Sigmoid colon (tissue), 7 donors: ENCODE data around the gene ENDOG. TPM values are rescaled to one million over a fixed set of nuclear protein-coding genes. Genes with fewer than 3 reads are reported as not detected.
"Not testable (repeated sequence)": the region's sequence is repeated elsewhere in the genome, so short reads cannot be mapped to it uniquely, and the experiment has no call there.

Experiments used
- DNase-seq: peaks from one replicate; pipeline ENCODE4 v3.0.0-alpha.2; 2019
- H3K27ac ChIP-seq, 4 donors: fragments of 200-600 bp; sonication (generic); one replicate each; pipeline ENCODE4 v1.5.1; 2016 to 2019; ENCODE audit warnings: mild to moderate bottlenecking in 1 of 4
- H3K27me3 ChIP-seq, 3 donors: fragments of 200-600 bp; sonication (generic); one replicate each; pipeline ENCODE4 v1.5.1; 2019; ENCODE audit warnings: mild to moderate bottlenecking in 1 of 3
- H3K36me3 ChIP-seq, 4 donors: fragments of 200-600 bp; sonication (generic); one replicate each; pipeline ENCODE4 v1.5.1; 2016 to 2019
- H3K4me1 ChIP-seq, 4 donors: fragments of 200-600 bp; sonication (generic); one replicate each; pipeline ENCODE4 v1.5.1; 2017 to 2019
- H3K4me3 ChIP-seq, 4 donors: fragments of 200-600 bp; sonication (generic); one replicate each; pipeline ENCODE4 v1.5.1; 2017 to 2019; ENCODE audit warnings: mild to moderate bottlenecking in 2 of 4, moderate library complexity in 1 of 4
- H3K9me3 ChIP-seq, 4 donors: fragments of 200-600 bp in 3 of 4; sonication (generic) in 3 of 4; one replicate each; pipeline versions ENCODE4 v1.5.1 to v1.6.1; 2013 to 2019
- CTCF ChIP-seq, 4 experiments: fragments of 450-650 bp in 3 of 4; fragments of 200-600 bp in 1 of 4; IDR thresholded peaks; one replicate each; pipeline ENCODE4 v1.5.1; 2016 to 2019; ENCODE audit warnings: antibody characterized with exemption in 4 of 4, mild to moderate bottlenecking in 3 of 4, moderate library complexity in 2 of 4
- EP300 ChIP-seq, 4 donors: sonication (generic); formaldehyde crosslinking; IDR thresholded peaks; one replicate each; pipeline ENCODE4 v1.6.1; 2017; ENCODE audit warnings: antibody characterized with exemption in 4 of 4
- POLR2A ChIP-seq, 2 donors: fragments of 450-650 bp; IDR thresholded peaks; one replicate each; pipeline ENCODE4 v1.6.1; 2016; ENCODE audit warnings: antibody characterized with exemption in 2 of 2, mild to moderate bottlenecking in 2 of 2, moderate library complexity in 2 of 2
- POLR2AphosphoS5 ChIP-seq, 4 donors: sonication (generic); formaldehyde crosslinking; IDR thresholded peaks; one replicate each; pipeline ENCODE4 v1.6.1; 2017; ENCODE audit warnings: antibody characterized with exemption in 4 of 4
- whole genome bisulfite sequencing, 2 donors: extraction: QIAGEN DNeasy Blood & Tissue Kit; methylation state at CpG; one replicate each; pipeline ENCODE4 v1.1.7; 2013; 5-methylcytosine and 5-hydroxymethylcytosine counted together
- intact Hi-C: fragments of 100-400 bp; cut with DNase I; formaldehyde crosslinking; loops from one replicate; pipeline ENCODE4 v1.15.1; 2023
- polyA plus RNA-seq, 3 donors: library from polyadenylated mRNA; stranded (reverse); fragments of 200-250 nt; gene quantifications; one replicate each; pipeline ENCODE4 v1.2.3, GENCODE V29; 2013
- total RNA-seq, 4 donors: library from RNA; depleted of rRNA; stranded (reverse); fragments of >200 nt; gene quantifications; one replicate each; pipeline ENCODE4 v1.1.0, GENCODE V29; 2016
- donor health status: healthy with polysubstance abuse.
- donor health status: Bipolar disorder and iron deficiency.
- donor health status: healthy.

The ENDOG gene
- total and polyA plus RNA-seq, 7 donors: 5.9 to 49.0 (median 15.7) TPM

- Histone ChIP-seq H3K4me3 (no peak overlapping the region), H3K9me3 (no peaks in the 10 kb centered on the region), H3K27ac (no peak overlapping the region), H3K4me1 (no peaks in the 10 kb centered on the region), H3K36me3 (no peaks in the 10 kb centered on the region), H3K27me3 (no peaks in the 10 kb centered on the region)
- TF ChIP-seq POLR2A (IDR thresholded peaks at IDR 0.05) (no peak), POLR2AphosphoS5 (IDR thresholded peaks at IDR 0.05) (no peak), EP300 (IDR thresholded peaks at IDR 0.05) (no peak), CTCF (IDR thresholded peaks at IDR 0.05) (no peak)
- DNase-seq: no peak
- intact Hi-C loops: no loop called here
- WGBS, 2 donors: 92% methylated on average over 12 of the region's 12 CpGs
Observed at GRCh38 chr9:128841694-128842492, 23.6 kb downstream of the ENDOG start.

DNA sequence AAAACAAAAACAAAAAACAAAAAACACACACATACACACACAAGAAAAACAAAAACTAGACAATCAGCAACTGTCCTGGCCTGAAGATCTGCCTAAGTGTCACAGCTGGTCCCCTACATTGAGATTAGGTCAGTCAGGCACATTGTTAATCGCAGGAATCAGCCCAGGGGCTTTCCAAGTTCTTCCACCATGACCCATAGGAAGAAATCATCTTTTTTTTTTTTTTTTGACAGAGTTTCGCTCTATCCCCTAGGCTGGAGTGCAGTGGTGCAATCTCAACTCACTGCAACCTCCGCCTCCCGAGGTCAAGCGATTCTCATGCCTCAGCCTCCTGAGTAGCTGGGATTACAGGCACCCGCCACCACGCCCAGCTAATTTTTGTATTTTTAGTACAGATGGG is 24.9 kb downstream of the ENDOG start:
- H3K36me3 ChIP-seq, H3K27me3 ChIP-seq, H3K4me3 ChIP-seq, H3K9me3 ChIP-seq, intact Hi-C loops, H3K4me1 ChIP-seq, DNase-seq, H3K27ac ChIP-seq: not testable (repeated sequence)
- WGBS, 2 donors: 94 to 97% methylated on average over 7 of the region's 7 CpGs

GRCh38 chr9:128845186-128845931 is 27.1 kb downstream of the ENDOG start:
- Histone ChIP-seq H3K27me3 (no peaks in the 10 kb centered on the region), H3K27ac (no peak overlapping the region), H3K9me3 (no peaks in the 10 kb centered on the region), H3K4me3 (no peak overlapping the region), H3K4me1 (no peaks in the 10 kb centered on the region), H3K36me3 (no peaks in the 10 kb centered on the region)
- intact Hi-C loops: no loop called here
- TF ChIP-seq CTCF (IDR thresholded peaks at IDR 0.05) (no peak), POLR2A (IDR thresholded peaks at IDR 0.05) (no peak), EP300 (IDR thresholded peaks at IDR 0.05) (no peak), POLR2AphosphoS5 (IDR thresholded peaks at IDR 0.05) (no peak)
- no peak for DNase-seq
- WGBS, 2 donors: 88% methylated on average over 13 of the region's 13 CpGs

DNA sequence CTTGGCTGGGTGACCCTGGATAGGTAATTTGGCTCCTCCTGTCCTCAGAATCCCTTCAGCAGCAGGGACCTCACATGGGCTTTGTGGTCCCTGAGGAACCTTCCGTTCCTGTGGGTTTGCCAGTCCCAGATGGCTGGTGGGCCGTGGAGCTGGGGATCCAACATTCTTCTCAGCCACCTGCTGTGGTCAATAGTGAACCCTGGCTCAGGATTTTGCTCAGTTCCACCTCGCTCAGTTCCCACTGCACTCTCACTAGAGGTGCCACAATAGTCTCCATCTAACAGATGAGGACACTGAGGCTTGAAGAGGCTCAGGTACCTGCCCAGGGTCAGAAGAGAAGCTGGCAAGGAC is 28.4 kb downstream of the ENDOG start:
- intact Hi-C loops: no loop called here
- no peak for DNase-seq
- 94 to 96% methylated on average over 3 of the region's 3 CpGs for WGBS, 2 donors
- TF ChIP-seq CTCF (IDR thresholded peaks at IDR 0.05) (no peak), EP300 (IDR thresholded peaks at IDR 0.05) (no peak), POLR2AphosphoS5 (IDR thresholded peaks at IDR 0.05) (no peak), POLR2A (IDR thresholded peaks at IDR 0.05) (no peak)
- H3K4me1 ChIP-seq: no peaks in the 10 kb centered on the region
- peaks cover 0 to 6% (median 1%) of the 10 kb centered on the region in 4 donors for H3K9me3 ChIP-seq
- H3K36me3 ChIP-seq: no peaks in the 10 kb centered on the region
- no peak overlapping the region for H3K4me3 ChIP-seq
- no peak overlapping the region for H3K27ac ChIP-seq
- no peaks in the 10 kb centered on the region for H3K27me3 ChIP-seq

DNA sequence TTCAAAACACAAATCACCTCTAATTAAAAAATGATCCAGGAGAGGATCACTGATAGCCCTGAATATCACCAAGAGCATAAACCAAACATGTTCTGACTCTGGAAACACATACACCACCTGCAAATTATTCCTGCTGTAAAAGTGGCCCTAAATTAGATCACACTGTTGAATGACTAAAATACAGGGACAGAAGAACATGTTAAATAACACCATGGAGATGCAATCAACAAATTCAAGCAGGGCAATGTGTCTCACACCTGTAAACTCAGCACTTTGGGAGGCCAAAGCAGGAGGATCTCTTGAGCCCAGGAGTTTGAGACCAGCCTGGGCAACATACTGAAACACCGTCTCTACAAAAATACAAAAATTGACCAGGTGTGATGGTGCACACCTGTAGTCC is 29.5 kb downstream of the ENDOG start:
- 97 to 100% methylated on average over 1 of the region's 1 CpG for WGBS, 2 donors
- TF ChIP-seq POLR2A (IDR thresholded peaks at IDR 0.05): no peak
- no peak for TF ChIP-seq CTCF (IDR thresholded peaks at IDR 0.05)
- no peak for TF ChIP-seq POLR2AphosphoS5 (IDR thresholded peaks at IDR 0.05)
- TF ChIP-seq EP300 (IDR thresholded peaks at IDR 0.05): no peak
- H3K4me3 ChIP-seq: no peak overlapping the region
- no peaks in the 10 kb centered on the region for H3K4me1 ChIP-seq
- H3K36me3 ChIP-seq: no peaks in the 10 kb centered on the region
- no peak overlapping the region for H3K27ac ChIP-seq
- H3K9me3 ChIP-seq: peaks cover 0 to 6% (median 1%) of the 10 kb centered on the region in 4 donors
- intact Hi-C loops: no loop called here
- DNase-seq: no peak
- H3K27me3 ChIP-seq: no peaks in the 10 kb centered on the region

DNA sequence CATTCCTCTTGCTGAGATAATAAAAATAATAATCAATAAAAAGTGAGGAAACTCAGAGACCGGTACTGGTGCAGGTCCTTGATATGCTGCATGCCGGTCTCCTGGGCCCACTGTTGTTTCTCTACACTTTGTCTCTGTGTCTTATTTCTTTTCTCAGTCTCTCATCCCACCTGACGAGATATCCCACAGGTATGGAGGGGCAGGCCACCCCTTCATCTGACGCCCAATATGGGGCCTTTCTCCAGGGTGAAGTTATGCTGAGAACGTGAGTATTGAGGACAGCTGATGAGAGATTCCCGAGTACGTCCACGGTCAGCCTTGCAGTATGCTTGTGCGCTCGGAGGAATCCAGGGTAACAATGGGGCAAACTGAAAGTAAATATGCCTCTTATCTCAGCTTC is 32.7 kb downstream of the ENDOG start:
- H3K27me3 ChIP-seq, H3K27ac ChIP-seq, intact Hi-C loops, H3K36me3 ChIP-seq, H3K4me1 ChIP-seq, DNase-seq, H3K4me3 ChIP-seq, H3K9me3 ChIP-seq: not testable (repeated sequence)
- WGBS, 2 donors: 91 to 93% methylated on average over 10 of the region's 10 CpGs
